Peyer's patch (tissue), 4 donors: ENCODE results near the gene TSPEAR.

ENCODE experiments used
- CTCF ChIP-seq, 6 experiments: fragments of 450-650 bp in 4 of 6; fragments of 200-600 bp in 2 of 6; sonication (generic) in 1 of 6; IDR thresholded peaks; one replicate each; pipeline ENCODE4 v1.5.1; 2017 to 2019; ENCODE audit warnings: antibody characterized with exemption in 6 of 6, mild to moderate bottlenecking in 3 of 6, moderate library complexity in 1 of 6
- POLR2A ChIP-seq, 2 donors: fragments of 450-650 bp; IDR thresholded peaks; one replicate each; pipeline ENCODE4 v1.5.1; 2017; ENCODE audit warnings: antibody characterized with exemption in 2 of 2, mild to moderate bottlenecking in 2 of 2, moderate library complexity in 2 of 2

- TF ChIP-seq CTCF (IDR thresholded peaks at IDR 0.05) (no peak), POLR2A (IDR thresholded peaks at IDR 0.05) (no peak)
Observed at GRCh38 chr21:44702111-44702972, 9.0 kb downstream of the TSPEAR start.
